ENCODE data around the gene TICAM2. TPM values are rescaled to one million over a fixed set of nuclear protein-coding genes. Genes with fewer than 3 reads are reported as not detected.

Gene TICAM2
- total and polyA plus RNA-seq, 2 of the 8 experiments (the other 6 are each of a cell fraction or from before 2014, with no cell fraction given) = 0.02 TPM; not detected in 1

DNA sequence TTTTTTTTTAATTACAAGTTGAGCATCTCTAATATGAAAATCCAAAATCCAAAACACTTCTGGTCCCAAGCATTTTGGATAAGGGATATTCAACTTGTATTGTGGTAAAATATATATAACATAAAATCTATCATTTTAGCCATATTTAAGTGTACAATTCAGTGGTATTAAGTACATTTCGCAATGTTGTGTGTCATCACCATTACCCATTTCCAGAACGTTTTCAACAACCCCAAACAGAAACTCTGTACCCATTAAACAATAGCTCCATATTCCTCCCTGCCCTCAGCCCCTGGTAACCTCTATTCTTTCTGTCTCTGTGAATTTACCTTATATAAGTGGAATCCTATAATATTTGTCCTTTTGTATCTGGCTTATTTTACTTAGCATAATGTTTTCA is 24.9 kb downstream of the TICAM2 start:
- DNase-seq (ENCODE audit: low read depth in 1 of 2, low spot score in 2 of 2) (no peak), FAIRE-seq (no peak)
- Histone ChIP-seq H3K23ac (ENCODE audit: insufficient read length) (no peak overlapping the region), H3K18ac (ENCODE audit: extremely low read depth, low read length) (no peak overlapping the region), H3K79me2 (ENCODE audit: control insufficient read depth in 1 of 2, insufficient read depth in 2 of 2, low read length in 2 of 2) (no peaks in the 10 kb centered on the region), H3K14ac (ENCODE audit: insufficient read length) (no peak overlapping the region), H4K8ac (ENCODE audit: extremely low read depth, insufficient read depth, low read length) (no peak overlapping the region), H4K91ac (replicated peaks; ENCODE audit: insufficient read length, low read length) (no peak overlapping the region), H3K36me3 (ENCODE audit: control insufficient read depth in 2 of 4, insufficient read depth in 4 of 4, low read length in 3 of 4) (no peaks in the 10 kb centered on the region), H3K79me1 (ENCODE audit: low read depth, low read length) (no peaks in the 10 kb centered on the region), H3K9me3 (ENCODE audit: insufficient read depth in 2 of 2, low read depth in 1 of 2, low read length in 1 of 2) (no peaks in the 10 kb centered on the region), H2BK15ac (ENCODE audit: low read length) (no peak overlapping the region), H2BK120ac (replicated peaks; ENCODE audit: low read depth, low read length) (no peak overlapping the region), H3K27ac (ENCODE audit: low read depth, low read length) (no peak overlapping the region), H3K23me2 (ENCODE audit: low read depth, low read length) (no peaks in the 10 kb centered on the region), H3K4me1 (replicated peaks in 1 of 4; ENCODE audit: control insufficient read depth in 3 of 4, insufficient read depth in 4 of 4, low read length in 3 of 4) (no peaks in the 10 kb centered on the region), H3K4ac (replicated peaks; ENCODE audit: insufficient read length, low read depth, low read length) (no peak overlapping the region), H2BK5ac (ENCODE audit: low read depth, low read length) (no peak overlapping the region), H2AK5ac (ENCODE audit: low read depth, low read length) (no peak overlapping the region), H2BK12ac (ENCODE audit: low read depth, low read length) (no peak overlapping the region), H3K56ac (replicated peaks; ENCODE audit: insufficient read length, low read depth, low read length) (no peak overlapping the region), H2BK20ac (ENCODE audit: low read length) (no peak overlapping the region), H2AFZ (ENCODE audit: low read length) (no peak overlapping the region), H3K4me3 (ENCODE audit: extremely low read depth in 1 of 4, insufficient read depth in 2 of 4, low read depth in 3 of 4, low read length in 4 of 4) (no peak overlapping the region), H4K20me1 (replicated peaks in 1 of 2; ENCODE audit: control insufficient read depth in 1 of 2, insufficient read depth in 2 of 2, low read length in 2 of 2) (no peaks in the 10 kb centered on the region), H3K27me3 (replicated peaks in 1 of 4; ENCODE audit: control insufficient read depth in 3 of 4, extremely low read depth in 1 of 4, insufficient read depth in 3 of 4, low read length in 3 of 4) (no peaks in the 10 kb centered on the region), H4K5ac (ENCODE audit: insufficient read length, low read depth, low read length) (no peak overlapping the region), H3K4me2 (ENCODE audit: insufficient read depth in 1 of 2, low read depth in 2 of 2, low read length in 2 of 2) (no peak overlapping the region), H3K9ac (replicated peaks in 1 of 4; ENCODE audit: extremely low read depth in 1 of 4, low read depth in 3 of 4, low read length in 3 of 4) (no peak overlapping the region)
- ChIA-PET CTCF (ENCODE audit: partially characterized antibody) (interaction anchor here (0.7 to 9.4 kb wide), 7 partner anchors 10 to 267 kb away, joined by 3 to 138 read pairs (median 5); no protein-coding TSS in a partner anchor), POLR2A (ENCODE audit: partially characterized antibody) (no interaction called here)
- 94% methylated on average over 2 of the region's 2 CpGs; no CpG with 5 or more reads in 1 of the 2 experiments for WGBS, 2 experiments (ENCODE audit: extremely low coverage in 1 of 2, insufficient coverage in 1 of 2, insufficient read length in 1 of 2, insufficient replicate concordance in 2 of 2, low coverage in 1 of 2, low lambda C conversion rate in 2 of 2, missing lambda C conversion rate in 1 of 2)
- TF ChIP-seq RBBP5 (IDR thresholded peaks at IDR 0.05; ENCODE audit: borderline replicate concordance, low read depth, low read length) (no peak), CEBPB (IDR thresholded peaks at IDR 0.05; ENCODE audit: low read depth, low read length) (peak; percentile 7; the same call in 1 of the 2 replicates)

Measured in H1 (cell line).